Activated CD4-positive, alpha-beta T cell treated with anti-CD3 and anti-CD28 coated beads, Interleukin-2, amount 10 ng/mL, durations not matched to agents 24 days and 14 days (primary cell): ENCODE data around the gene PIGH. TPM values are rescaled to one million over a fixed set of nuclear protein-coding genes. Genes with fewer than 3 reads are reported as not detected.
A peak's percentile ranks its signal among the peaks of the same experiment; 100 is the strongest.
"Not testable (repeated sequence)": the region's sequence is repeated elsewhere in the genome, so short reads cannot be mapped to it uniquely, and the experiment has no call there.

ENCODE experiments used
- DNase-seq: peaks from one replicate; pipeline ENCODE4 v3.0.0; 2022
- H3K27ac Mint-ChIP-seq: one replicate; pipeline ENCODE4 v1.8.0; 2022; ENCODE audit warnings: mild to moderate bottlenecking, mixed read lengths
- H3K27me3 Mint-ChIP-seq: one replicate; pipeline ENCODE4 v1.8.0; 2022; ENCODE audit warnings: mixed read lengths
- H3K36me3 Mint-ChIP-seq: one replicate; pipeline ENCODE4 v1.8.0; 2022; ENCODE audit warnings: low read depth, mild to moderate bottlenecking, mixed read lengths
- H3K4me1 Mint-ChIP-seq: one replicate; pipeline ENCODE4 v1.8.0; 2021; ENCODE audit warnings: mixed read lengths
- H3K4me3 Mint-ChIP-seq: one replicate; pipeline ENCODE4 v1.8.0; 2022; ENCODE audit warnings: mild to moderate bottlenecking, moderate library complexity, mixed read lengths
- H3K9me3 Mint-ChIP-seq: one replicate; pipeline ENCODE4 v1.8.0; 2021; ENCODE audit warnings: mixed read lengths
- intact Hi-C: fragments of 100-400 bp; cut with micrococcal nuclease; formaldehyde crosslinking; loops from one replicate; pipeline ENCODE4 v1.15.1; 2023
- total RNA-seq: library from RNA; stranded (reverse); gene quantifications from 2 replicates; pipeline ENCODE4 v1.2.3, GENCODE V29; 2022

PIGH gene
- total RNA-seq, 1 donor from 2014 or later = 21.2 TPM

DNA sequence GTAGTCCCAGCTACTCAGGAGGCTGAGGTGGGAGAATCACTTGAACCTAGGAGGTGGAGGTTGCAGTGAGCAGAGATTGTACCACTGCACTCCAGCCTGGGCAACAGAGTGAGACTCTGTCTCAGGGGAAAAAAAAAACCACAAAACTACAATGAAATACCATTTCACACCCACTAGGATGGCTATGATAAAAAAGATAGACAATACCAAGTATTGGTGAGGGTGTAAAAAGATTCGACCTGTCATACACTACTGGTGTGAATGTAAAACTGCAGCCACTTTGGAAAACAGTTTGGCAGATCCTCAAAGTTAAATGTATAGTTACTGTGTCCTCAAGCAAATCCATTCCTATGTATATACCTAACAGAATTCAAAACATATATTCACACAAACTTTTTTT, 26.1 kb upstream of the PIGH start:
- H3K4me1 Mint-ChIP-seq = peaks cover 14% of the 10 kb centered on the region
- not testable (repeated sequence) for H3K9me3 Mint-ChIP-seq, H3K4me3 Mint-ChIP-seq

DNA sequence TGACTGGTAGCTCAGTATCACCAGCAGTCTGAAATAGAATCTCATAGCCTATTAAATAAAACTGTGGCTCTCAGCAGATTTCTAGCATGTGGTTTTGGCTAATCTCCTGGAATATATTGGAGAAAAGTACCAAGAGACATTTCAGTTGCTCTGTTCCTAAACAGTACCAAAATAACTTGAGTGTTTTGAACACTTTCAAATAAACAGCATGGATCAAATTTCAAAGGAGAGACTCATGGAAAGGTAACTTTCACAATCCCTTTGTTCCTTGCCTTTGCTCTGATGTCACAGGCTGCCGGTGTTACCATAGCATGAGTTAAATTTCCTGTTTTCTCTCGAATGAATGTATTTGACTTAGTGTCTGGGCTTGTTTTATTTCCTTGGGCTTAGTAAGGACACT, 23.0 kb upstream of the PIGH start:
- Mint-ChIP-seq H3K27ac (peak overlapping the region; percentile 53), H3K27me3 (peaks cover 10% of the 10 kb centered on the region), H3K4me3 (peak overlapping the region; percentile 7), H3K4me1 (peaks cover 33% of the 10 kb centered on the region), H3K36me3 (peaks cover 1% of the 10 kb centered on the region), H3K9me3 (no peaks in the 10 kb centered on the region)
- DNase-seq = no peak
- intact Hi-C loops = no loop called here

More for the DNA sequence above, 26.1 kb upstream of the PIGH start:
- DNase-seq, intact Hi-C loops, H3K27me3 Mint-ChIP-seq, H3K36me3 Mint-ChIP-seq, H3K27ac Mint-ChIP-seq: not testable (repeated sequence)

- intact Hi-C loops = no loop called here
- peak overlapping the region; percentile 7 for H3K4me3 Mint-ChIP-seq
- peak; percentile 64 for DNase-seq
These were observed 22.6 kb upstream of the PIGH start for GRCh38 chr14:67622675-67623074.

GRCh38 chr14:67620217-67620785, 20.2 kb upstream of the PIGH start:
- peaks cover 1% of the 10 kb centered on the region for H3K36me3 Mint-ChIP-seq
- peak overlapping the region; percentile 92 for H3K4me3 Mint-ChIP-seq
- H3K9me3 Mint-ChIP-seq = no peaks in the 10 kb centered on the region
- intact Hi-C loops = no loop called here
- peak overlapping the region; percentile 70 for H3K27ac Mint-ChIP-seq
- DNase-seq = peak; percentile 69
- H3K27me3 Mint-ChIP-seq = peaks cover 13% of the 10 kb centered on the region
- H3K4me1 Mint-ChIP-seq = peaks cover 33% of the 10 kb centered on the region

More at GRCh38 chr14:67622675-67623074, 22.6 kb upstream of the PIGH start:
- Mint-ChIP-seq H3K9me3 (no peaks in the 10 kb centered on the region), H3K36me3 (peaks cover 1% of the 10 kb centered on the region), H3K27me3 (peaks cover 10% of the 10 kb centered on the region), H3K4me1 (peaks cover 33% of the 10 kb centered on the region), H3K27ac (peak overlapping the region; percentile 53)

DNA sequence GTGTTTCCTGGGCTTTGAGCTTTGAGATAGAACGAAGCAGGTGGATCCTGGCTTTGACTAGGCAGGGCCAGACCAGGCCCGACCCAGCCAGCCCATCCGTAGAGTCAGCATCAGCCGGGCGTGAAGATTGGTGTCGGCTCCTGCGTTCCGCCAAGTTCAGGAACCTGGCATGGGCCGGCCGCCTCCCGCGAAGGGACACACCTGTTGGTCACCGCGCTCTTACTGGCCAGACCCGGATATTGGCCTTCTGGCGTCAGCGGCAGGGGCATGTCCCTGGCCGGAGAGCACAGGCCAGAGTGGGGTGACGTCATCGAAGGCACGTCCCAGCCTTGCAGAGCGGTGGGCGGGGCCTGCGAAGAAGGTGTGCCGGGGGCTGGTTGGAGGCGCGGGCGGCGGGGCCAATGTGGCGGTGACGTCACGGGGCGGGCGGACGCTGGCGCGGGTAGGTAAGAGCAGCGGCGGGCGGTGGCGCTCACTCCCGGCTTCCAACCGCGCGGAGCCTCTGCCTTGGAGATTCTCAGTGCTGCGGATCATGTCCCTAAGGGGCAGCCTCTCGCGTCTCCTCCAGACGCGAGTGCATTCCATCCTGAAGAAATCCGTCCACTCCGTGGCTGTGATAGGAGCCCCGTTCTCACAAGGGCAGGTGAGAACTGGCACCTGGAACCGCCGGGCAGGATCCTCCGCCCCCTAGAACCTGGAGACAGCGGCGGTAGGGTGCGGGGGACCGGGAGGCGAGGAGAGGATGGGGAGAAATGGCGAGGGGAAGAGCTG, 19.6 kb upstream of the PIGH start, which contains the start of gene ARG2:
Gene ARG2 (plus strand): TSS at position 475 of the 771 bp plus-strand sequence. CDS start 58 bp downstream, at position 533.
- intact Hi-C loops = loop anchor here (1.0 to 5.0 kb wide), 4 partner anchors 19 to 198 kb away; partner anchors contain the start of genes PIGH, RAD51B, RDH11 and VTI1B
- peaks cover 33% of the 10 kb centered on the region for H3K4me1 Mint-ChIP-seq
- H3K27me3 Mint-ChIP-seq = peaks cover 15% of the 10 kb centered on the region
- H3K36me3 Mint-ChIP-seq = peaks cover 1% of the 10 kb centered on the region
- DNase-seq = peak; percentile 99
- H3K9me3 Mint-ChIP-seq = no peaks in the 10 kb centered on the region
- peak within 1 kb of the TSS; percentile 85 for H3K27ac Mint-ChIP-seq
- H3K4me3 Mint-ChIP-seq = peak within 1 kb of the TSS; percentile 92

DNA sequence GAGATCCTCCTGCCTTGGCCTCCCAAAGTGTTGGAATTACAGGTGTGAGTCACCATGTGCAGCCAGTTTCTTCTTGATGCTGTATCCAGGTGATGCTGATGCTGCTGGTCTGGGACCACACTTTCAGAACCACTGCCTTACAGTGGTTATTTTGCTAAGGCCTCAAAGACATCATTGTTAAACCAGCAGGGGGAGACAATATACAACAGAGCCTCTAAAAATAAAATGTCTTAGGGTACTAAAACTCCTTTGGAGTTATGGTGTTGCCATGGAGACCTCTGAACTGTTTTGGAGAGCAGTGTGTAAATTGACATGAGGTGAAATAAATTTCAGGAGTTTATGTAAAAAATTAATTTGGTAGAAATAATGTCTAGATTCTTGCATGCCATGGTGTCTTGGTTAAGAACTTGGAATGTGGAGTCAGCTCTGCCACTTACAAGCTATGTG, 18.6 kb upstream of the PIGH start:
- H3K27ac Mint-ChIP-seq = peak overlapping the region; percentile 63
- peaks cover 1% of the 10 kb centered on the region for H3K36me3 Mint-ChIP-seq
- peaks cover 33% of the 10 kb centered on the region for H3K4me1 Mint-ChIP-seq
- DNase-seq = peak; percentile 83
- peaks cover 17% of the 10 kb centered on the region for H3K27me3 Mint-ChIP-seq
- intact Hi-C loops = loop anchor here (1.0 to 5.0 kb wide), 6 partner anchors 18 to 199 kb away; partner anchors contain the start of genes PIGH, RAD51B, RDH11 and VTI1B
- peak overlapping the region; percentile 92 for H3K4me3 Mint-ChIP-seq
- no peaks in the 10 kb centered on the region for H3K9me3 Mint-ChIP-seq

DNA sequence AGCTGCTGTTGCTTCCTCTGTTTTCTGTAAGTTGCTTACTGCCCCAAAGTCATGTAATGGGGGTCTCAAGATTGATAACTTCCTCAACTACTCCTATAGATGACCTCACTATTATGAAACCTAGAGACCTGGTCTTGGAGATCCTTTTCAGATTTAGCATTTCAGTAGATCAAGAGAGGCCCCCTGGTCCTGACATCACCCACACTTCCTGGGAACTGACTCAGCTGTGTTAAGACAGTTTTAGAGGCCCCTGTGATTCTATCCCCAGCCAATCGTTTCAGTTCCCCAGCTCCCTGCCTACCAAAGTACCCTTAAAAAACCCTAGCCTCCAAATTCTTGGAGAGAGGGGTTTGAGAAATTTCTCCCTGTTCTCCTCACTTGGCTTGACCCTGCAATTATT, 10.4 kb upstream of the PIGH start:
- H3K27me3 Mint-ChIP-seq = peaks cover 8% of the 10 kb centered on the region
- no peak for DNase-seq
- H3K27ac Mint-ChIP-seq = no peak overlapping the region
- intact Hi-C loops = no loop called here
- no peak overlapping the region for H3K4me3 Mint-ChIP-seq
- H3K36me3 Mint-ChIP-seq = no peaks in the 10 kb centered on the region
- H3K4me1 Mint-ChIP-seq = peaks cover 2% of the 10 kb centered on the region
- H3K9me3 Mint-ChIP-seq = no peaks in the 10 kb centered on the region

DNA sequence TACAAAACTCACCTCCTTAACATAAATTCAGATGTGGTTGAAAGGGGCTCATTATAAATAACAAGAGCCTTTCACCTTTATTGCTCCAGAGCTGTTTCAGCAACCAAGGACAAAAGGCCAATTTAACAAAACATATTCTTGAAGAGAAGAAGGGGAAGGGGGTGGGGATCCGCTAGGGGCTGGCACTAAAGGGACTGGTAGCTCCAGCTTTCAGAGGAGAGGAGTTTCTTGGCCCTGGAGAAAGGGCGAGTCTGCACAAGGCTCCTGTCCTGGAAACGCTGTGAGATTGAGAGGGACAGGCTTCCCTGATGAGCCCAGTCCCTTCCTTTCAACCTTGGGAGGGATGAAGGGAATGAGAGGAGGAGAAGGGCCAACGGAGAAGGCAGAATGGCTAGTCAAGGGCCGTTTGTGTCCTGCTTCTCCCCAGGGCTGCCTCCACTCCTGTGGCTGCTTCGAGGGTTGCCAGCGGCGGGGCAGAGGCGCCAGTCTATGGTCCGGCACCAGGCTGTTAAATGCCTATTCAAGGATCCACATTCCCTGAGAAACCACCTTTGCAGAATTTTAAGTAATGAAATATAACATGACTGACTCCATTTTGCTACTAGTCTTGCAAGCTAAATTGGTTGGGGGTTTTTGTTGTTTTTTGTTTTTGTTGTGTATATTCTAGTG, 9.7 kb upstream of the PIGH start:
- no peak for DNase-seq
- H3K4me3 Mint-ChIP-seq = no peak overlapping the region
- intact Hi-C loops = no loop called here
- no peaks in the 10 kb centered on the region for H3K9me3 Mint-ChIP-seq
- peaks cover 8% of the 10 kb centered on the region for H3K27me3 Mint-ChIP-seq
- no peak overlapping the region for H3K27ac Mint-ChIP-seq
- no peaks in the 10 kb centered on the region for H3K36me3 Mint-ChIP-seq
- peaks cover 2% of the 10 kb centered on the region for H3K4me1 Mint-ChIP-seq

- DNase-seq = no peak
- Mint-ChIP-seq H3K27ac (no peak overlapping the region), H3K36me3 (no peaks in the 10 kb centered on the region), H3K27me3 (peaks cover 15% of the 10 kb centered on the region), H3K4me3 (no peak overlapping the region), H3K9me3 (no peaks in the 10 kb centered on the region), H3K4me1 (peaks cover 2% of the 10 kb centered on the region)
- intact Hi-C loops = no loop called here
These were observed 7.6 kb upstream of the PIGH start for GRCh38 chr14:67607646-67608045.

DNA sequence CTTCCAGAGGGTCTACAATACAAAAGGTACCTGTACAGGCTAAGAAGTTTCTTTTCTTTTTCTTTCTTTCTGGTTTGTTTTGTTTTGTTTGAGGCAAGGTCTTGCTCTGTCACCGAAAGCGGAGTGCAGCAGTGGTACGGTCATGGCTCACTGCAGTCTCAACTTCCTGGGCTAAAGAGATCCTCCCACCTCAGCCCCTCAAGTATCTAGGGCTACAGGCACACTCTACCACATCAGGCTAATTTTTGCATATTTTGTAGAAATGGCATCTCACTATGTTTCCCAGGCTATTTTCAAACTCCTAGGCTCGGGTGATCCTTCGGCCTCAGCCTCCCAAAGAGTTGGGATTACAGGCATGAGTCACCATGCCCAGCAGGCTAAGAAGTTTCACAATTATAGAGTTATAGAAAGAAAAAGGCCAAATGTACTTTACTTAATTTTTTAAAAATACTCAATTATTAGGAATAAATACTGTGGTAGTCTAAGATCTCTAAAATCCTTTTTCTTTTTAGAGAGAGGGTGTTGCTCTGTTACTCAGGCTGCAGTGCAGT, 3.0 kb upstream of the PIGH start:
- Mint-ChIP-seq H3K36me3 (peaks cover 2% of the 10 kb centered on the region), H3K4me1 (peaks cover 20% of the 10 kb centered on the region), H3K4me3 (no peak overlapping the region), H3K27ac (no peak overlapping the region), H3K9me3 (peaks cover 4% of the 10 kb centered on the region), H3K27me3 (peaks cover 18% of the 10 kb centered on the region)
- no peak for DNase-seq
- intact Hi-C loops = no loop called here

DNA sequence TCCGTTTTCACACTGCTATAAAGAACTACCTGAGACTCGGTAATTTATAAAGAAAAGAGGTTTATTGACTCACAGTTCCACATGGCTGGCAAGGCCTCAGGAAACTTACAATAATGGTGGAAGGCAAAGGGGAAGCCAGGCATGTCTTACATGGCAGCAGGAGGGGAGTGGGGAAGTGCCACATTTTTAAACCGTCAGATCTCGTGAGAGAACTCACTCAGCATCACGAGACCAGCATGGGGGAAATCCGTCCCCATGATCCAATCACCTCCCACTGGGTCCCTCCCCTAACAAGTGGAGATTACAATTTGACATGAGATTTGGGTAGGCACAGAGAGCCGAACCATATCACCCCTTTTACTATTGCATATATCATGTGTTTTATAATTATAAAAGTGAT, 2.0 kb upstream of the PIGH start:
- no peak overlapping the region for H3K4me3 Mint-ChIP-seq
- peaks cover 16% of the 10 kb centered on the region for H3K27me3 Mint-ChIP-seq
- peaks cover 2% of the 10 kb centered on the region for H3K36me3 Mint-ChIP-seq
- H3K4me1 Mint-ChIP-seq = peaks cover 25% of the 10 kb centered on the region
- no peak for DNase-seq
- no peak overlapping the region for H3K27ac Mint-ChIP-seq
- intact Hi-C loops = no loop called here
- peaks cover 4% of the 10 kb centered on the region for H3K9me3 Mint-ChIP-seq

DNA sequence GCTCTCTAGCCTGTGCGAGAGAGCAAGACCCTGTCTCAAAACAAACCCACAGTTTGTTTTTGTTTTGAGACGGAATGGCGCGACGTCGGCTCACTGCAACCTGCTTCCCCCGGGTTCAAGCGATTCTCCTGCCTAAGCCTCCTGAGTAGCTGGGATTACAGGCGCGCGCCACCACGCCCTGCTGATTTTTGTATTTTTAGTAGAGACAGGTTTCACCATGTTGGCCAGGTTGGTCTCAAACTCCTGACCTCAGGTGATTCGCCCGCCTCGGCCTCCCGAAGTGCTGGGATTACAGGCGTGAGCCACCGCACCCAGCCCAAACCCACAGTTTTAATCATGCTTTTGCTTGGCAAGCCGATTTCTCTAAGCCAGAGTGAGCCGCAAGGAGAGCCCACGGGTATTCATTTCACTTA, 500 bp upstream of the PIGH start:
- intact Hi-C loops = loop anchor here (1.0 kb wide), 4 partner anchors 19 to 95 kb away; partner anchors contain the start of genes ARG2, PLEKHH1, RDH11 and VTI1B
- not testable (repeated sequence) for DNase-seq, H3K36me3 Mint-ChIP-seq, H3K9me3 Mint-ChIP-seq
- H3K27me3 Mint-ChIP-seq = peaks cover 14% of the 10 kb centered on the region
- peaks cover 30% of the 10 kb centered on the region for H3K4me1 Mint-ChIP-seq
- peak overlapping the region; percentile 90 for H3K4me3 Mint-ChIP-seq
- peak overlapping the region; percentile 96 for H3K27ac Mint-ChIP-seq

DNA sequence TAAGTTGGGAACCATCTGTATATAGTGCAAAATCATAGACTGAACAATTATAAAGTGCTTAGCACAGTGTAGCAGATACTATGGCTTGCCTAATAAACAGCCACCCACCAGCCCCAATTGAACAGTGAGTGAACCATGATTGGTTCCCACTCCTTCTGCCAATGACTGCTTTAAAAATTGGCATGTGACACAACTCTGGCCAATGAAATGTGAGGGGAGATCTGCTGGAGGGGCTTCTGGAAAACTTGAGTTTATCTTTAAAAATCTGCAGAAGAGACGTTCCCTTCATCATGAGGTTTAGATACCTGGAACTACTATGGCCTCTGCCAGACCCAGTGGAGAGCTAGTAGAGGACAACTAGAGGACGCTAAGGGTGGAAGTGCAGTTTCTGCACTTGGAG, 4.7 kb downstream of the PIGH start:
- Mint-ChIP-seq H3K4me1 (peaks cover 28% of the 10 kb centered on the region), H3K36me3 (peaks cover 22% of the 10 kb centered on the region), H3K27me3 (no peaks in the 10 kb centered on the region), H3K9me3 (peaks cover 4% of the 10 kb centered on the region), H3K4me3 (no peak overlapping the region), H3K27ac (no peak overlapping the region)
- intact Hi-C loops = no loop called here
- DNase-seq = no peak
